Keratinocyte (primary cell): ENCODE data around the gene SLC24A5.

Experiments
- CTCF ChIP-seq, 3 experiments: IDR thresholded peaks in 1 of 3; conservative IDR thresholded peaks in 1 of 3; optimal IDR thresholded peaks in 1 of 3; 2 replicates in 2 of 3; 3 replicates in 1 of 3; pipeline versions ENCODE3 to v1.5.1; 2011; ENCODE audit warnings: low read length in 3 of 3, mild to moderate bottlenecking in 3 of 3, moderate library complexity in 2 of 3, control low read depth in 1 of 3, inconsistent platforms in 1 of 3; ENCODE audit not compliant: insufficient read depth in 2 of 3; ENCODE audit errors: extremely low read depth in 1 of 3
- EZH2 ChIP-seq: IDR thresholded peaks from one replicate; pipeline ENCODE4 v1.6.1; 2012; ENCODE audit warnings: inconsistent platforms, mild to moderate bottlenecking, low read length, moderate library complexity

- no peak for TF ChIP-seq CTCF (optimal IDR thresholded peaks at IDR 0.05 in 1 of 3, IDR thresholded peaks at IDR 0.05 in 1 of 3, conservative IDR thresholded peaks at IDR 0.05 in 1 of 3; ENCODE audit: extremely low read depth in 1 of 3, insufficient read depth in 2 of 3, low read length in 3 of 3)
- TF ChIP-seq EZH2 = no peak
Observed at GRCh38 chr15:48186271-48186670, 65.5 kb downstream of the SLC24A5 start.
